GM12892 (cell line): ENCODE data around the gene TNFAIP3.

Experiments used
- DNase-seq: peaks from one replicate; pipeline ENCODE4 v3.0.0; 2011; ENCODE audit not compliant: insufficient read length
- FAIRE-seq: peaks from 2 replicates; lab custom pipeline; 2011; peaks lifted over from hg19 to GRCh38; lab: Jason Lieb, UNC
- POLR2A ChIP-seq: IDR thresholded peaks from 2 replicates; pipeline ENCODE4 v1.6.1; 2011; ENCODE audit warnings: low read depth, low read length, control low read depth
- POLR2AphosphoS5 ChIP-seq: IDR thresholded peaks from 2 replicates; pipeline ENCODE4 v1.6.1; 2011; ENCODE audit warnings: low read depth, low read length, control low read depth
- TAF1 ChIP-seq: IDR thresholded peaks from 2 replicates; pipeline ENCODE4 v1.6.1; 2011; ENCODE audit warnings: low read depth, mild to moderate bottlenecking, control low read depth, low read length, borderline replicate concordance

Gene TNFAIP3

DNA sequence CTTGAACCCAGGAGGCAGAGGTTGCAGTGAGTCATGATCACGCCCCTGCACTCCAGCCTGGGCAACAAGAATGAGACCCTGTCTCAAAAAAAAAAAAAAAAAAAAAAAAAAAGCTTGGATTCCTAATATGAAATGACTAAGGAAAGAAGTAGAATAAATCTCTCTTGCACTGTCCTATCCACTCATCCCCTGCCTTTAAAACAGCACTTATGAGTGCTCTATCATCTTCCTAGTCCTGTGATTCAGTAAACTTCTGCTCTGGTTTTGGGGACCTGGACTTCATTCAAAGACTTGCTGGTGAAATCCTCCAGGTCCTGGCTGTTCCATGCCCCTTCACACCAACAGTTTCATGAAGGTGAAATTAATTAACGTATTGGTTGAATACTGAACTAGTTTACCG lies 29.6 kb downstream of the TNFAIP3 start:
- FAIRE-seq = no peak
- no peak for TF ChIP-seq TAF1
- TF ChIP-seq POLR2AphosphoS5 = no peak
- no peak for TF ChIP-seq POLR2A

GRCh38 chr6:137900815-137901214 lies 33.8 kb downstream of the TNFAIP3 start:
- DNase-seq = no peak
- TF ChIP-seq POLR2A (no peak), TAF1 (no peak), POLR2AphosphoS5 (no peak)
- FAIRE-seq = no peak

More for the DNA sequence above, 29.6 kb downstream of the TNFAIP3 start:
- no peak for DNase-seq

DNA sequence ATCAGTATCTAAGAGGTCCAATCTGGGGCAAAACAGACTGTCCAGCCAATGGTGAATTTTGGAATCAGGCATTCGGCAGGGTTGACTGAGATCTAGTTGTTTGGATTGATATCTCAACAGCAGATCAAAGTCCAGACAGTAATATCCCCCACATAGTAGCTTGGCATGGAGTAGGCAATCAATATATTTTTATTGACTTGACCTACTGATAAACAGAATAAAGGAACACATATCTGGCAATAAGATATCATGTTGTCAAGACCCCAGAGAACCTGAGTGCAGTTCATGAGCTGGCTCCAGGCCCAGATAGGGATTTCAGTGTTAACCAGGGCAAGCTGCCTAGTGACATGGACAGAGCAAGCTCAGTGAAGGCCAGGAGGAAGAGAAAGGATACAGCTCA lies 34.4 kb downstream of the TNFAIP3 start:
- no peak for DNase-seq
- peak; percentile 83 for FAIRE-seq
- TF ChIP-seq POLR2A (no peak), TAF1 (no peak), POLR2AphosphoS5 (no peak)

GRCh38 chr6:137902699-137903098 lies 35.6 kb downstream of the TNFAIP3 start:
- no peak for FAIRE-seq
- DNase-seq = no peak
- TF ChIP-seq POLR2A = no peak
- no peak for TF ChIP-seq TAF1
- no peak for TF ChIP-seq POLR2AphosphoS5

GRCh38 chr6:137903274-137903932 lies 36.3 kb downstream of the TNFAIP3 start:
- FAIRE-seq (peak; percentile 33), DNase-seq (no peak)
- TF ChIP-seq TAF1 (no peak), POLR2AphosphoS5 (no peak), POLR2A (no peak)

- TF ChIP-seq POLR2AphosphoS5 = no peak; the same call in 1 of the 2 replicates
- TF ChIP-seq TAF1 = peak; percentile 10; the same call in 1 of the 2 replicates
- TF ChIP-seq POLR2A = peak; percentile 75
- FAIRE-seq = peak; percentile 88
- no peak for DNase-seq
Measured at GRCh38 chr6:137903933-137904821, 37.1 kb downstream of the TNFAIP3 start.

- no peak for FAIRE-seq
- no peak for DNase-seq
- TF ChIP-seq TAF1 (no peak), POLR2A (no peak), POLR2AphosphoS5 (peak; percentile 61; the same call in 1 of the 2 replicates)
Measured at GRCh38 chr6:137904822-137905617, 38.0 kb downstream of the TNFAIP3 start.

GRCh38 chr6:137906020-137906472 lies 39.0 kb downstream of the TNFAIP3 start:
- DNase-seq (no peak), FAIRE-seq (no peak)
- TF ChIP-seq POLR2AphosphoS5 (no peak), POLR2A (no peak; the same call in none of the 2 replicates), TAF1 (no peak)

DNA sequence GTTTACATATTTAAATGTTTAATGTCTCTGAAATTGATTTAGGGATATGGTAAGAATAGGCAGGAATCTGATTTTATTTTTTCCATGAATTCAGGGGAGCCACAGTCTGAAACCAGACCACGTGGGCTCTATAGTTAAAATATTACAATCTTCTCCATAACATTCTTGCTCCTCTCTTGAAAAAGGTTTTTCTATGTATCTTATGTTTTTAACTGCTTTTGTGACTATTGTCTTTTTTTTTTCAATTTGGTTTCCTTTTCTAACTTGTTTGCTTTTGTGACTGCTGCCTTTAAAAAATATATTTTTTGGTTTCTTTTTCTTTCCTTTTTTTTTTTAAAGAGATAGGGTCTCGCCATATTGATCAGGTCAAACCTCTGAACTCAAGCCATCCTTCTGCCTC lies 40.1 kb downstream of the TNFAIP3 start:
- DNase-seq (no peak), FAIRE-seq (no peak)
- TF ChIP-seq TAF1 (no peak), POLR2AphosphoS5 (no peak), POLR2A (no peak)

DNA sequence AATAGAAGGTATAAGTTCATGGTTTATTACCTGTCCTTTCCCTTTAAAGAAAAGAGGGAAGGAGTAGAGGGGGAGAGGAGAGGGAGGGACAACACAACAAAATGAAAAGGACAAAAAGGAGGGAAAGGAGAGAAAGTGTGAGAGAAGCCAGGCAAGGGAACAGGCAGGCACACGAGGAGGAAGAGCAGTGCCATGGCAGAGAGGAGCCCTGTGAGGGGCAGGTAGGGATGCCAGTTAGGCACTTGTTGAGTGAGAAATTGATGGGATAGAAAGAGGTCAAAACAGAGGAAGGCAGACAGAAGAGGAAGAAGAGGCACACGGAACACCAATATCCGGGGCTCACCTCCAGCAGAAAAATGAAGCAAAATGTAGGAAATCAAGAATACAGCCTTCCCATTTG lies 42.5 kb downstream of the TNFAIP3 start:
- no peak; the same call in 1 of the 2 replicates for TF ChIP-seq POLR2A
- no peak for TF ChIP-seq TAF1
- no peak for TF ChIP-seq POLR2AphosphoS5
- FAIRE-seq (no peak), DNase-seq (no peak)

GRCh38 chr6:137910424-137910834 lies 43.4 kb downstream of the TNFAIP3 start:
- FAIRE-seq (peak; percentile 73), DNase-seq (no peak)
- no peak for TF ChIP-seq TAF1
- TF ChIP-seq POLR2AphosphoS5 = no peak
- TF ChIP-seq POLR2A = no peak
